ENCODE data around the gene NDUFA5.
"Not testable (repeated sequence)": the region's sequence is repeated elsewhere in the genome, so short reads cannot be mapped to it uniquely, and the experiment has no call there.

The NDUFA5 gene

GRCh38 chr7:123557016-123557397 lies 611 bp downstream of the NDUFA5 start:
- no peak for DNase-seq (ENCODE audit: low read depth)

GRCh38 chr7:123555484-123555883 lies 2.1 kb downstream of the NDUFA5 start:
- no peak for DNase-seq (ENCODE audit: low read depth)

GRCh38 chr7:123553159-123553558 lies 4.5 kb downstream of the NDUFA5 start:
- DNase-seq (ENCODE audit: low read depth), result no peak

GRCh38 chr7:123552641-123553040 lies 5.0 kb downstream of the NDUFA5 start:
- DNase-seq (ENCODE audit: low read depth), result no peak

GRCh38 chr7:123552134-123552533 lies 5.5 kb downstream of the NDUFA5 start:
- not testable (repeated sequence) for DNase-seq (ENCODE audit: low read depth)

GRCh38 chr7:123548406-123548805 lies 9.2 kb downstream of the NDUFA5 start:
- no peak for DNase-seq (ENCODE audit: low read depth)

GRCh38 chr7:123539871-123540270 lies 17.7 kb downstream of the NDUFA5 start:
- DNase-seq (ENCODE audit: low read depth), result no peak

- DNase-seq (ENCODE audit: low read depth), result no peak
Measured at GRCh38 chr7:123538897-123539296, 18.7 kb downstream of the NDUFA5 start.

GRCh38 chr7:123538189-123538714 lies 19.4 kb downstream of the NDUFA5 start:
- no peak for DNase-seq (ENCODE audit: low read depth)

GRCh38 chr7:123537026-123537642 lies 20.5 kb downstream of the NDUFA5 start:
- no peak for DNase-seq (ENCODE audit: low read depth)

GRCh38 chr7:123535517-123535916 lies 22.1 kb downstream of the NDUFA5 start:
- DNase-seq (ENCODE audit: low read depth), result no peak

- DNase-seq (ENCODE audit: low read depth), result peak; percentile 91
Measured at GRCh38 chr7:123534383-123535260, 23.0 kb downstream of the NDUFA5 start, which contains the start of gene IQUB. Gene IQUB, minus strand, starts transcription at chr7:123534595. Its CDS starts 22,255 bp downstream, at chr7:123512340.

- DNase-seq (ENCODE audit: low read depth), result no peak
Measured at GRCh38 chr7:123533929-123534382, 23.7 kb downstream of the NDUFA5 start.

GRCh38 chr7:123533553-123533917 lies 24.1 kb downstream of the NDUFA5 start:
- no peak for DNase-seq (ENCODE audit: low read depth)

GRCh38 chr7:123532788-123533552 lies 24.6 kb downstream of the NDUFA5 start:
- DNase-seq (ENCODE audit: low read depth), result not testable (repeated sequence)

GRCh38 chr7:123532343-123532742 lies 25.3 kb downstream of the NDUFA5 start:
- not testable (repeated sequence) for DNase-seq (ENCODE audit: low read depth)

GRCh38 chr7:123530035-123530591 lies 27.5 kb downstream of the NDUFA5 start:
- not testable (repeated sequence) for DNase-seq (ENCODE audit: low read depth)

- DNase-seq (ENCODE audit: low read depth), result no peak
Measured at GRCh38 chr7:123528265-123528664, 29.4 kb downstream of the NDUFA5 start.

- DNase-seq (ENCODE audit: low read depth), result not testable (repeated sequence)
Measured at GRCh38 chr7:123527712-123528225, 29.8 kb downstream of the NDUFA5 start.

GRCh38 chr7:123526533-123526932 lies 31.1 kb downstream of the NDUFA5 start:
- not testable (repeated sequence) for DNase-seq (ENCODE audit: low read depth)

GRCh38 chr7:123522066-123522465 lies 35.6 kb downstream of the NDUFA5 start:
- DNase-seq (ENCODE audit: low read depth), result no peak

- no peak for DNase-seq (ENCODE audit: low read depth)
Measured at GRCh38 chr7:123505221-123505620, 52.4 kb downstream of the NDUFA5 start.
